Stimulated activated CD4-positive, alpha-beta T cell treated with anti-CD3 and anti-CD28 coated beads, Interleukin-4, amount 100 ng/mL, for 4 hours (primary cell): Measurements from ENCODE around the gene C10orf71.

ENCODE experiments used
- DNase-seq, 2 experiments: peaks; one replicate each; pipeline ENCODE4 v3.0.0-alpha.2; 2020

The C10orf71 gene

GRCh38 chr10:49296836-49297235, 2.1 kb upstream of the C10orf71 start:
- no peak for DNase-seq

DNA sequence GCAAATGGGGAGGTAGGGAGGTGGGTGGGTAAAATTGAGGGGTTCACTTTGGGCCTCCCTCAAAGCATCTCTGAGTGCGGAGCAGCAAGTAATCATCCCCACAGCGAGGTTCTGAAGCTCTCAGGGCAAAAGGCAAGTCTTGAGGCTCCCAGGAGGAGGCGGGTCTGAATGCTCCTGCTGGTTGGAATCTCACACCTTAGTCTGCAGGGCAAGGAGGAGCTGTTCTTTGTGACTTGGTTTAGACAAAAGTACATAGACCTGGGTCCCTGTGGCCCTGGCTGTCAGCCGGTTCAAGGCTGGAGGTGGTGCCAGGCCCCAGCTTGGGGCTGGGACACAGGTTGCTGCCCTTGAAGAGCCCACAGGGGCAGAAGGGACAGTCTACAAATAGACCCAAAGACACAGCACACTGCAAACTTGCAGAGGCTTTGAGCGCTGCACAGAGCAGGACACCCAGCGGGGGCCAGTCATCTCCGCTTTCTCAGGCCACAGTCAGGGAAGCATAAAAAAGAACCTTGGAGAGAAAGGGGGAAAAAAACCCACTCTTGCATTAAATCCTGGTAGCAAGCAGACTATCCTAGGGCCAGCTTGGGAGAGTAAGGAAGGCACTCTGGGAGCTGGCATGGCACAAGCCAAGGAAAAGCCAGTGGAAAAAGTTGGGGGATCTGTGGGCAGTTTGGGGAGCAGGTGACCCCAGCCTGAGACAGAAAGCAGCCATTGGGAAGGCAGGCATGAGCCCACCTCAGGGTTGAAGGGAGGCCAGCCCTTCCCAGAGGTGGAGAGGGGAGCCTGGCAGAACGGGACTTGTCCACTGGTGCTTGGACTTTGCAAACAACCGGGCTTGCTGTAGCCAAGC, 926 bp upstream of the C10orf71 start:
- no peak for DNase-seq

DNA sequence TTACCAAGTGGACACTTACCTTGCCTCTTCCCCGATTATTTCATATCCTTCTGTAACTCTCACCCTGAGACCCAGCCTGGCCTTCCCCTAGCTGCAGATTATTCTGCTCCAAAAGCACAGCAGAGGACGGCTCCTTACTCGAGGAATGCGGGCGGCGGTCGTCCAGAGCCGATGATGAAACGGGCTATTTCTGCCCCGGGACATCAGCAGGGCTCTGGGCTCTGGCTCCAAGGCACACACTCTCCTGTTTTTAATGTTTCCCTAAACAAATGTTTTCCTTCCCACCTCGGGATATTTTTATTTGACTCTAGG, 343 bp upstream of the C10orf71 start:
- no peak for DNase-seq

DNA sequence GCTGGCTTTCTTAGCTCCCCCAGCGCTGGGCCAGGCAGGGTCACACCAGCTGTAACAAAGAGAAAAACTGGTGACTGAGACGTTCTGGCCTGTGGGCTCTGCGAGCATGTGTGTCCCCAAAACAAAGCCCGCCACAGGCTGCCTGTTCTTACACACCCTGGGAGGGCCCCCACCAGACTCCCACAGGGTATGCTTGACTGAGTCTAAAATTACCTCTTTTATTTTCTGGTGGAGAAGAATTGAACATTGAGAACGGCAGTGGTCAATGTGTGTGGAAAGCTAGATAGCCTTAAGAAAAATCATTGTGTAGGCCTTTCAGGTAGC, 808 bp downstream of the C10orf71 start:
- DNase-seq: no peak

DNA sequence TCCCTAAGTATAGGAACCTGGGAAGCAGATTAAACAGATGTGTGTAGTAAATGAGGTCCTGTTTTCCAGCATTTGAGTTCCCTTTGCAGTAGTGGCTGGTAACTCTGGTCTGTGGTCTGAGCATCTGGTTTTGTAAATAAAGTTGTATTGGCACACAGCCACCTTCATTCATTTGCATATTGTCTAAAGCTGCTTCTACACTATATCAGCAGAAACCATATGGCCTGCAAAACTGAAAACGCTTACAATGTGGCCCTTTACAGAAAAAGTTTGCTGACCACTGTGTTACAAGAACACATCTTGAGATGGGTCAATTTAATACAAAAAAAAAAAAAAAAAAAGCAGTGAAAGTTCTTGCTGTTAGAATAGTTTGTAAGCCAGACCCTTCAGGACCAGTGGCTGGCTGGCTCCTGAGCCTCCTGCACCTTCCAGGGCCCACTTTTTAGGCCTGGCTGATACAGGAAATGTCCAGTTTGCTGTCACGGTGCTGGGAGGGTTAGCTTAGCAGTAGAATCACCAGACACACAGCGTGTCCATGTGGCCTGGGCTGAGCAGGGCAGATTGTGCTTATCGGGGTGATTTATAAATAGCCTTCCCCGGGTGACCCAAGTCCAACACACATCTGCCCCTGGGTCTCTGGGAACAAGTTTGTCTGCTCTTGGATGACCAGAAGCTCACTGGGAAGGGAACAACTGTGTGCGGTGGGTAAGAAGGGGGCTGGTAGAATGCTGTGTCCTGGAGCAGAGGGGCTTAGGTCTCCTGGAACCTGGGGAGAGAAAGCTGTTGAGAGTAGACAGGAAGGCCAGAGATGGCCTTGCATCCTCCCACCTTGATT, 1.4 kb downstream of the C10orf71 start:
- DNase-seq: no peak

- DNase-seq: no peak
Observed at GRCh38 chr10:49301302-49301701, 2.3 kb downstream of the C10orf71 start.

DNA sequence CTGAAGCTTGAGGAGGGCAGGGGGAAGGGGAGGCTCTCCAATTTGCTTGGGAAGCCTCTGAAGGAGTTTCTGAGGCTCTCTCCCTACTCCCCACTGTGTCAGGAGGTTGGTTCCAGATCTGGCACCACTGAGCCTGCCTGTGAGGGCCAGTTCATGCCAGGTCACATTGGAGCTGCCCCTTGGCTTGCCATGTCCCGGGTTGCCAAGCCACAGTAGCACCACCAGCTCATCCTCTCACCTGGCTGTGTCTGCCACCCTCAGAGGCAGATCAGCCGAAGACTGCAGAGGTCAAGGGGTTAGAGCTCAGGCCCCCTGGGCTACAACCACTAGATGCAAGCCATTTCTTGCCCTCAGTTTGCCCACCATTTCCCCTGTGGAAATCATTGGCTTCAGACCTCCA, 3.1 kb downstream of the C10orf71 start:
- no peak for DNase-seq

DNA sequence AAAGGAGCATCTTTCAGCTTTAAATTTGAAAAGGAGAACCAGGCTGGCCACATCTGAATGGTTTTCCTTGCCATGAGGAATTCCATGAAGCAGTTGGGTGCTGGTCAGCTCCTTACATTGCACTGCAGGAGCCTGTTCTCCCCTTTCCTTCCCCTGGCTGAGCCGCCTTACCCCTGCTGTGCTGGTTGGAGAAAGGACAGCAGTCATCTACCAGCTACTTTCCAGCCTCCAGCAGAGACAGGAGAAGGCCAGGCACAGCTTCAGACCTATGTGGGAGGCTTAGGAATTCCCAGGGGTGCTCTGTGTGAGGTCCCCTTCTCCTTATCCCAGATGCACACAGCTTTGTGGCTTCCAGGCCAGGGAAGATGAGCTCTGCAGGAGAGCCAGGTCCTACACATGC, 4.7 kb downstream of the C10orf71 start:
- no peak for DNase-seq

- no peak for DNase-seq
Observed at GRCh38 chr10:49304137-49304536, 5.2 kb downstream of the C10orf71 start.

DNA sequence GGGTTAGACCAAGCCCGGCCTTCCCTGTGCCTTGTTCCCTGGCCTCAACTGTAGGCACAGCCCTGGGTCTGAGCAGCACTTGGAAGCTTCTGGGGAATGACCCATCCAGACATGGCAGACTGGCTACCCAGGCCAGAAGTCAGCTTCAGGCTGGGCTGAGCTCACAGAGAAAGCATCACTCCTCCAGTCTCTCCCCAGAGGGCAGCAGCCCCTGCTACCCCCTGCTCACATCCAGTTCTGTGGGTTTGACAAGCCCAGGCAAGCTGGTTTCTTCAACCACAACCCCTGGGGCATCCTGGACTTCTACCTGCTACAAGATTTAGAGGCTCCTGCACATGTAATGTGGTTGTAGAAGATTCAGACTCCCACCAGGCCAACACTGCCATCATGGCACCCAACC, 9.0 kb downstream of the C10orf71 start:
- DNase-seq: no peak

DNA sequence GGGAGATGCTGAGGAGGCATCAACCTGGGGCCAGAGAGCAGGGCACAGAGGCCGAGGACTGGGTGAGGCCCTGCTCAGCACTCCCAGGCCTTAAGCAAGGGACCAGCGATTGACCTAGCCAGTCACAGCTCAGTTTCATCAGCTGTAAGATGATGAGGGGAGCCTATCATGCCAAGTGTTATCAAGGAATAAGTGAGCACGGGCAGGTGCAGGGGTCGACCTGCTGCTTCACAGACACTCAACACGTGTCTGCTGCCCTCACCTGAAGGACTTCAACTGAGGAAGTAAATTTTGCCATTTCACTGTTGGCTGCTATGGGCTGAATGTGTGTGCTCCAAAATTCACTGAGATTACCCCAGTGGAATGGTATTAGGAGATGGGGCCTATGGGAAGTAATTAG, 9.9 kb downstream of the C10orf71 start:
- DNase-seq: no peak

GRCh38 chr10:49309691-49310411, 10.9 kb downstream of the C10orf71 start:
- DNase-seq: no peak

- no peak for DNase-seq
Observed at GRCh38 chr10:49310460-49310859, 11.5 kb downstream of the C10orf71 start.

- DNase-seq: no peak
Observed at GRCh38 chr10:49310901-49311554, 12.1 kb downstream of the C10orf71 start.

- DNase-seq: no peak
Observed at GRCh38 chr10:49311555-49312236, 12.7 kb downstream of the C10orf71 start.

DNA sequence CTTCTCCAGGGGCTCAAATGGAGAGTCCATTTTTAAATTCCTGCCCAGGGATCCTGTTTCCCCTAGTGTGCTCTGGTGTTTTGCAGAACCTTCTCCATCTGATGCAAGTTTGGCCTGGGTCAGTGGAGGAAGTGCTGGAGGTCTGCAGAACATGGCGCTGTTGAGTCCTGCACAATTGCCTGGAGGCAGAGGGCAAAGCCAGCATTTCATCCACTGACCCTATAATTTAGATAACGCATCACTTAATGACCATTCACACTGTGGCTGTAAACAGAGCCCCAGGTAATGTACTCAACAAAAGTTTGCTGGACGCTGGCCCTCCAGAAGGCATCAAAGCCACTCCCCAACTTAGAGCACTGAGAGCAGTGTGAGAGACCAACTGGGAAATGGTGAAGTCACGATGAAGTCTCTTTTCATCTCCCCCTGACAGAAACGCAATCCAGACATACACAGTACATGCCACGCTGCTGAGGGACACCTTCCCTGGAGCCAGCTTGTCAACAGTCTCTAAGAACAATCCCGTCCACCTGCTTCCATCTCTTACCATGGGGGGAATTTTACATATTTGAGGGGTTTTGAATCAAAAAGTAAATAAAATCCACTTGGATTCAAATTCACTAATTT, 13.4 kb downstream of the C10orf71 start:
- DNase-seq: no peak

- no peak for DNase-seq
Observed at GRCh38 chr10:49313501-49314070, 14.6 kb downstream of the C10orf71 start.

DNA sequence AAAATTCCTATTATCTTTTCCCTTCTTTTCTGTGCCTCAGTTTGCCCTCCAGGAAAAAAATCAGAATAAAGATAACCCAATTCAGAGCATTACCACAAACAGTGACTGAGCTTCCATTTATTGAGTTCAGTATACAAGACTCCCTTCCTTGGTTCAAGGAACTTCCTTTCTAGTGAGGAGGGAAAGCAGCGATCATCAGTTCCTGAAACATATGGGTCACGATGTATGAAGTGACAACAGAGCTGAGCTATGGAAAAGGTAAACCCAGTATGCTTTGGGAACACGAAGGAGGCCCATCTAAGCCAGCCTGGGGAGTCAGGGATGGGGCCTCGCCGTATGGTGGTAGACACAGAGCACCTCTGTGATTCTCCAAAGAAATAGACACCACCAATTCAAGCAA, 15.8 kb downstream of the C10orf71 start:
- no peak for DNase-seq

- no peak for DNase-seq
Observed at GRCh38 chr10:49318028-49318427, 19.1 kb downstream of the C10orf71 start.

DNA sequence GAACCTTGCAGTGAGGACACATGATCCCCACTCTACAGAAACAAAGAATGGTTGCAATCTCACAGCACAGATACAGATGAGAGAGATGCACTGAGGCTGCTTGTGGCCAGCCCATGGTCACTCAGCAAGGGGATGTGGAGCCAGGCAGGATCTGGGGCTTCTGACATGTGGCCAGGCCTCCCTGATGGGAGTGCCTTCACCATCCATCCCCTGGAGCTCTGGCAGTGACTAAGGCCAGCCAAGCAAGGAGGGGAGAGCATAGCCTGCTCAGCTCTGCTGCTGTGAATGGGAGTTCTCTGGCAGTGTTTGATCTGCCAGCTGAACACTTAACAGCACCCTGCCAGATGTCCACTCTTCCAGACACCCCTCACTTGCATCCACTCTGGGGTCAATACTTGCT, 19.8 kb downstream of the C10orf71 start:
- DNase-seq: no peak

GRCh38 chr10:49319206-49319605, 20.2 kb downstream of the C10orf71 start:
- no peak for DNase-seq

DNA sequence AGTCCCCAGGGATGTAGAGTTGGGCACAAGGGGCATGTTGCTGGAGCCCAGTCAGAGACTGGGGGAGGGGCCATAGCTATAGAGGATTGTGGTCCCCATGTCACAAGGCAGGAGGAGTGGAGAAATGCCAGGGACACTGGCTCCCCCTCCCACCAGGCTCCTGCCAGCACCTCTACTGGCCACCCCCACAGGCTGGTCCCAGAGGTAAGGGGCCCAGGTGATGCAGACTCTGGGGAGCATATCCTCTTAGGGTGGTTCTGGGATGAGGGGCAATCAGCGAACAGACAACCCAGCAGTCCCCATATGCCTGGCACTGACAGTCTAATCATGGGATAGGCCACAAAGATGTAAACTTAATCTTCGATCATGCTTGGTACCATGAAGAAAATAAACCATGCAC, 21.2 kb downstream of the C10orf71 start:
- no peak for DNase-seq
